ENCODE measurements around the gene YEATS4.

Gene YEATS4

DNA sequence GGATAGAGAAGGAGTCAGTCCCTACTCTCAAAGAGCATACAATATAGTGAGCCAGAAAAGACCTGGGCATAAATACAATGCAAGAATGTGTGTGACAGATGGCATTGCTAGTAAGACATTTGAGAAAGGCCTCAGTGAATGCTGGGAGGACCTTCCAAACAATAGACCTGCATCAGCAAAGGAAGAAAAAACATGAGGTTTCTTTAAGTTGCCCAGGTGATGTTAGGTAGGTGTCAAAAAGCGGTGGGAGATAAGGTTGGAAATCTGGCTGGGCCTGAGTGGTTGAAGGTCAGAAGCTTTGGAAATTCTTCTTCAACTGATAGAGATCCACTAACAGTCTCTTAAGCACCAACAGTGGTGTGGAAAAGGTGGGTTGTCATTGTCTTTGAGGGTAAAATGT, 60.2 kb downstream of the YEATS4 start:
- Histone ChIP-seq H3K4me2 (ENCODE audit: low read length) (no peak overlapping the region), H3K79me2 (ENCODE audit: control insufficient read depth, insufficient read depth, low read length, poor library complexity) (no peaks in the 10 kb centered on the region), H4K12ac (ENCODE audit: low read depth, low read length) (no peak overlapping the region), H3K36me3 (ENCODE audit: control insufficient read depth in 1 of 2, insufficient read depth in 2 of 2, low read length in 2 of 2) (no peaks in the 10 kb centered on the region), H3K4me3 (ENCODE audit: low read depth, low read length) (no peak overlapping the region), H3K18ac (ENCODE audit: low read length) (no peak overlapping the region), H3K9ac (ENCODE audit: low read length) (no peak overlapping the region), H3K14ac (ENCODE audit: low read length) (no peak overlapping the region), H2AK5ac (ENCODE audit: low read length) (no peak overlapping the region), H4K91ac (ENCODE audit: low read depth, low read length) (no peak overlapping the region), H3K27ac (ENCODE audit: low read depth, low read length) (no peak overlapping the region), H3K23ac (ENCODE audit: low read length) (no peak overlapping the region), H2BK5ac (ENCODE audit: low read depth, low read length, poor library complexity) (no peak overlapping the region), H2AFZ (ENCODE audit: insufficient read depth, low read length, poor library complexity) (no peak overlapping the region), H2BK12ac (ENCODE audit: low read length) (no peak overlapping the region), H3K9me3 (ENCODE audit: insufficient read depth, low read depth, low read length) (no peaks in the 10 kb centered on the region), H3K4ac (ENCODE audit: low read depth, low read length) (no peak overlapping the region), H2BK120ac (ENCODE audit: insufficient read depth, low read length, poor library complexity) (no peak overlapping the region), H4K8ac (ENCODE audit: low read depth, low read length) (no peak overlapping the region), H3K27me3 (ENCODE audit: insufficient read depth, low read length) (no peaks in the 10 kb centered on the region), H3K79me1 (ENCODE audit: low read length) (peaks cover 17% of the 10 kb centered on the region), H3K4me1 (ENCODE audit: control insufficient read depth in 1 of 2, insufficient read depth in 2 of 2, low read length in 2 of 2) (peaks cover 16 to 18% of the 10 kb centered on the region in 2 experiments)
- WGBS (ENCODE audit: extremely low coverage, insufficient coverage, insufficient read length), result no CpG with 5 or more reads among the region's 1 CpG
- DNase-seq, result no peak

DNA sequence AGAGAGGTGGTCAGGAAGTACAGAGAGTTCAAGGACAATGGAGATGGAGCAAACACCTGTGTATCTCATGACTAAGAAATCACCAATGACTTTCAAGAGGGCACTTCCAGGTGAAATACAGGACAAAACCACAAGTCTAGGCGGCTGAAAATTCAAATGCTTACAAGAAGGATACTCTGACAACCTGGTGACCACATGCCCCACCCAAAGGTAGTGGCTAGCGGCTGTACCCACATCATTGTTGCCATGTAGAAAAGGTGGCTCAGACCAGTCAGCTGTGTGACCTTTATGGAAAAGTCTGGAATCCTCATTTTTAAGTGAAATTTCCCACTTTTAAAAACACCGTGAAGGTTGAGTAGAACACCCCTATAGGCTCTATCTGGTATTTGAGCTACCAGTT, 62.0 kb downstream of the YEATS4 start:
- no peak overlapping the region for H3K27ac ChIP-seq (ENCODE audit: low read depth, low read length)
- H3K79me2 ChIP-seq (ENCODE audit: control insufficient read depth, insufficient read depth, low read length, poor library complexity), result no peaks in the 10 kb centered on the region
- H3K4ac ChIP-seq (ENCODE audit: low read depth, low read length), result no peak overlapping the region
- no peak for DNase-seq
- no peak overlapping the region for H2BK12ac ChIP-seq (ENCODE audit: low read length)
- H4K91ac ChIP-seq (ENCODE audit: low read depth, low read length), result no peak overlapping the region
- H2BK5ac ChIP-seq (ENCODE audit: low read depth, low read length, poor library complexity), result no peak overlapping the region
- H3K36me3 ChIP-seq (ENCODE audit: control insufficient read depth in 1 of 2, insufficient read depth in 2 of 2, low read length in 2 of 2), result no peaks in the 10 kb centered on the region
- H4K12ac ChIP-seq (ENCODE audit: low read depth, low read length), result no peak overlapping the region
- no peak overlapping the region for H3K9ac ChIP-seq (ENCODE audit: low read length)
- peaks cover 4 to 10% of the 10 kb centered on the region in 2 experiments for H3K4me1 ChIP-seq (ENCODE audit: control insufficient read depth in 1 of 2, insufficient read depth in 2 of 2, low read length in 2 of 2)
- no CpG with 5 or more reads among the region's 3 CpGs for WGBS (ENCODE audit: extremely low coverage, insufficient coverage, insufficient read length)
- no peak overlapping the region for H2AFZ ChIP-seq (ENCODE audit: insufficient read depth, low read length, poor library complexity)
- H3K4me3 ChIP-seq (ENCODE audit: low read depth, low read length), result no peak overlapping the region
- H3K79me1 ChIP-seq (ENCODE audit: low read length), result peaks cover 4% of the 10 kb centered on the region
- H3K9me3 ChIP-seq (ENCODE audit: insufficient read depth, low read depth, low read length), result no peaks in the 10 kb centered on the region
- no peak overlapping the region for H3K14ac ChIP-seq (ENCODE audit: low read length)
- H3K18ac ChIP-seq (ENCODE audit: low read length), result no peak overlapping the region
- no peak overlapping the region for H3K4me2 ChIP-seq (ENCODE audit: low read length)
- H3K23ac ChIP-seq (ENCODE audit: low read length), result no peak overlapping the region
- no peaks in the 10 kb centered on the region for H3K27me3 ChIP-seq (ENCODE audit: insufficient read depth, low read length)
- no peak overlapping the region for H2BK120ac ChIP-seq (ENCODE audit: insufficient read depth, low read length, poor library complexity)
- H2AK5ac ChIP-seq (ENCODE audit: low read length), result no peak overlapping the region
- H4K8ac ChIP-seq (ENCODE audit: low read depth, low read length), result no peak overlapping the region

DNA sequence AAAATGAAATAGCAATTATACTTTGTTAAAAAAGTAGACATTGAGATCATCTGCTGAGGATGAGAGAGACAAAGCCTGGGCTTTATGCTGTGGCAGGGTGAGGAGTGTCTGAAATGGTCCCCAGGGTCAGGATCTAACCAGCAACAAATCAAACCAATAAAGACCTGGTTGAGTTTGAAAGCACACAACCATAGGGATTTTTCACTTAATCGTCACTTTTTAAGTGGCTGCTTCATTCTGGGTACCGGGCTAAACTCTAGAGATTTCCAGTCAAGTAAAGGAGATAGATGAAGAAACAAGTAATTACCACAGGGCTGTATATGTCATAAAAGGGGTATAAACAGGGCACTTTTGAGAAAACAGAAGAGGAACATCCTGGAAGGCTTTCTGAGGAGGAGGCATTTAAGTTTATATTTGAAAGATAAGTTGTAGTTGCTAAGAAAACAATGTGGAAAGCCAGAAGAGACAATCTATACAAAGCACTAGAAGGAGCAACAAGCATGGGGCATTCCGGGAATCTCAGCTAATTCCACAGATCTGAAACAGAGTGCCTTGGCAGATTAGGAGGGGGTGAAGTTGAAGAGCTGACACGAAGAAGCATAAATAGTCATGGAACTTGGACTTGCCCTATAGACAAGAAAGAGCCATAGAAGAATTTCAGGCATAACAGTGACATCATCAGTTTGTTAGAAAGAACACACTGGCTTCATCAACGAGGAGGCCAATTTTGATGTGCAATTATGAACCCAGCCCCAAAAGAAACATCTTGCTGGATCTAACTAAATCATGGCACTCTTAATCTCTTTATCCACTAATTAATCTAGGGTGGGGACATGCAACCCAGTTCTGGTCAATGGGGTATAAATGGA, 63.7 kb downstream of the YEATS4 start:
- Histone ChIP-seq H3K4me1 (ENCODE audit: control insufficient read depth in 1 of 2, insufficient read depth in 2 of 2, low read length in 2 of 2) (peaks cover under 1 to 11% of the 10 kb centered on the region in 2 experiments), H3K4me2 (ENCODE audit: low read length) (no peak overlapping the region), H3K4ac (ENCODE audit: low read depth, low read length) (no peak overlapping the region), H3K79me1 (ENCODE audit: low read length) (peaks cover 2% of the 10 kb centered on the region), H2BK12ac (ENCODE audit: low read length) (no peak overlapping the region), H2BK5ac (ENCODE audit: low read depth, low read length, poor library complexity) (no peak overlapping the region), H3K27me3 (ENCODE audit: insufficient read depth, low read length) (no peaks in the 10 kb centered on the region), H4K8ac (ENCODE audit: low read depth, low read length) (no peak overlapping the region), H2AK5ac (ENCODE audit: low read length) (no peak overlapping the region), H2BK120ac (ENCODE audit: insufficient read depth, low read length, poor library complexity) (no peak overlapping the region), H4K91ac (ENCODE audit: low read depth, low read length) (no peak overlapping the region), H4K12ac (ENCODE audit: low read depth, low read length) (no peak overlapping the region), H3K4me3 (ENCODE audit: low read depth, low read length) (no peak overlapping the region), H3K79me2 (ENCODE audit: control insufficient read depth, insufficient read depth, low read length, poor library complexity) (no peaks in the 10 kb centered on the region), H3K9ac (ENCODE audit: low read length) (no peak overlapping the region), H3K27ac (ENCODE audit: low read depth, low read length) (no peak overlapping the region), H3K9me3 (ENCODE audit: insufficient read depth, low read depth, low read length) (no peaks in the 10 kb centered on the region), H3K14ac (ENCODE audit: low read length) (no peak overlapping the region), H3K36me3 (ENCODE audit: control insufficient read depth in 1 of 2, insufficient read depth in 2 of 2, low read length in 2 of 2) (no peaks in the 10 kb centered on the region), H3K18ac (ENCODE audit: low read length) (no peak overlapping the region), H2AFZ (ENCODE audit: insufficient read depth, low read length, poor library complexity) (no peak overlapping the region), H3K23ac (ENCODE audit: low read length) (no peak overlapping the region)
- DNase-seq, result peak; percentile 25 to 65
- WGBS (ENCODE audit: extremely low coverage, insufficient coverage, insufficient read length), result no CpG with 5 or more reads among the region's 5 CpGs

DNA sequence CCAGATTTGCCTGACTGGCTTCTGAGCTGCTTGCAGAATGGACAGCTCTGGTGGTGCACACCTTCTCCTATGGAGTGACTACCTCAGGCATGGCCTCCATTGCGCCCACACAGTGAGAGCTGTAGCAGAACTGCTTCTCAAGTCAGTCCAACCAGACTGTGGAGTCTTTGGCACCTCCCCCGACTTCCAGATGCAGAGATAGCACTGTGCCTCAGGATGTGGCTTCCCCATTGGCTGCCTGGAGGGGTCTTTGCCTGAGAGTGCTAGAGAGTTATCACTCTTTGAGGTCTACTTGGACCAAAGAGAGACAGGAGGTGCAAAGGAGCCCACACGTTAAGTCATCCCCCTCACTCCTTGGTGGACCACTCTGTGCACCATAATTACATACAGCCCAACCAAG, 65.9 kb downstream of the YEATS4 start:
- Histone ChIP-seq H3K18ac (ENCODE audit: low read length) (no peak overlapping the region), H3K4me2 (ENCODE audit: low read length) (no peak overlapping the region), H3K4ac (ENCODE audit: low read depth, low read length) (no peak overlapping the region), H3K79me2 (ENCODE audit: control insufficient read depth, insufficient read depth, low read length, poor library complexity) (no peaks in the 10 kb centered on the region), H2AK5ac (ENCODE audit: low read length) (peak overlapping the region; percentile 40), H3K4me3 (ENCODE audit: low read depth, low read length) (no peak overlapping the region), H3K36me3 (ENCODE audit: control insufficient read depth in 1 of 2, insufficient read depth in 2 of 2, low read length in 2 of 2) (no peaks in the 10 kb centered on the region), H2BK120ac (ENCODE audit: insufficient read depth, low read length, poor library complexity) (no peak overlapping the region), H3K79me1 (ENCODE audit: low read length) (peaks cover 4% of the 10 kb centered on the region), H3K9ac (ENCODE audit: low read length) (no peak overlapping the region), H3K23ac (ENCODE audit: low read length) (no peak overlapping the region), H3K14ac (ENCODE audit: low read length) (no peak overlapping the region), H4K12ac (ENCODE audit: low read depth, low read length) (no peak overlapping the region), H2AFZ (ENCODE audit: insufficient read depth, low read length, poor library complexity) (no peak overlapping the region), H4K8ac (ENCODE audit: low read depth, low read length) (no peak overlapping the region), H3K27ac (ENCODE audit: low read depth, low read length) (no peak overlapping the region), H3K4me1 (ENCODE audit: control insufficient read depth in 1 of 2, insufficient read depth in 2 of 2, low read length in 2 of 2) (peaks cover 4 to 16% of the 10 kb centered on the region in 2 experiments), H2BK5ac (ENCODE audit: low read depth, low read length, poor library complexity) (no peak overlapping the region), H4K91ac (ENCODE audit: low read depth, low read length) (no peak overlapping the region), H3K27me3 (ENCODE audit: insufficient read depth, low read length) (no peaks in the 10 kb centered on the region), H3K9me3 (ENCODE audit: insufficient read depth, low read depth, low read length) (no peaks in the 10 kb centered on the region), H2BK12ac (ENCODE audit: low read length) (peak overlapping the region; percentile 28)
- no CpG with 5 or more reads among the region's 3 CpGs for WGBS (ENCODE audit: extremely low coverage, insufficient coverage, insufficient read length)
- no peak for DNase-seq

Measured in trophoblast cell (in vitro differentiated cells and primary cell).